ENCODE measurements around the gene GSTT2. TPM values are rescaled to one million over a fixed set of nuclear protein-coding genes. Genes with fewer than 3 reads are reported as not detected.

Gene GSTT2
- total RNA-seq: not detected

GRCh38 chr22:23979557-23980240 lies at the start of gene GSTT2:
GSTT2 (plus strand) TSS chr22:23980134.

GRCh38 chr22:23961084-23961771 lies 18.7 kb upstream of the GSTT2 start, which contains the start of gene GSTT2B:
GSTT2B (minus strand) TSS chr22:23961195; CDS start chr22:23961131, 64 bp downstream.

DNA sequence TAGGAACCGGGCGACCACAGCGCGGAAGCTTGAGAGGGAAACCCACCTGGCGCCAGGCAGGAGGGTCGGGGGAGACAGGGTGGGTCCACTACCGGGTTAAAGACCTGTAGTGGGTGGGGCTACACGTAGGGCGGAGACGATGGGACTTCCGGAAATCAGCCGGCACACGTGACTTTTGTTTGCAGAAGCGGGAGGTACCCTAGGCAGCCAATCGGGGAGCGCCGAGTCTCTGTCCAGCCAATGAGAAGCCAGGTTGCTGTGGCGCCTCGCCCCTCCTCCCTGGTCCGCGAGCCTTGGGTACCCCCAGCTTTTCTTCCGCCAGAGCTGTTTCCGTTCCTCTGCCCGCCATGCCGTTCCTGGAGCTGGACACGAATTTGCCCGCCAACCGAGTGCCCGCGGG lies 13.4 kb upstream of the GSTT2 start, which contains the start of gene DDTL:
Gene DDTL, plus strand, starts transcription at position 321 of the 400 bp plus-strand sequence. Its CDS starts 27 bp downstream, at position 348.

GRCh38 chr22:23974345-23974744 lies 5.6 kb upstream of the GSTT2 start, which contains the start of gene DDT:
DDT (minus strand) TSS chr22:23974441; CDS start chr22:23974414, 27 bp downstream.

DNA sequence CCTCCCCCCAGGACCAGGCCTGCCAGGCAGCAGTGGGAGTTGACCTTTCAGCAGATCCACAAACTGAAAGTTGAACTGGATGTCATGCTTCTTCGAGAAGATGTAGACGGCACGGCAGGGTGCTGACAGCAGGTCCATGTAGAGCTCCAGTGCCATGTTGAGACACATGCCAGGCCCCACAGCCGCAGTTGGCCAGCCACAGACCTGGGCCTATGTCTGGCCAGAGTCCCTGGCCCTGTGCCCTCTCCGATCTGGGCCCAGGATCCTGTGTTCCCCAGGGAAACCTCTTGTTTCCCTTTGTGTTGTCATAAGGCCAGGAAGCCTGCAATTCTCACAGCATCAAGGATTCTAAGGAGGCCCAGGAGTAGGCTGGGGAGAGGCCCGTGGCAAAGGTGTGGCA lies 25.3 kb downstream of the GSTT2 start, which contains the start of gene GSTT4:
Gene GSTT4, minus strand, starts transcription at position 253 of the 400 bp plus-strand sequence. Its CDS starts 97 bp downstream, at position 156.

Other genes starting within 250 kb of the GSTT2 start
- 1 to 10 TPM; 3.8 to 4.0 TPM for gene ZNF70, start 229.0 kb upstream of the GSTT2 start, total RNA-seq
- gene VPREB3, start 225.7 kb upstream of the GSTT2 start, total RNA-seq: not detected
- under 1 TPM in 1 of 2 donors, not detected in 1; 0.69 TPM for gene C22orf15, start 217.1 kb upstream of the GSTT2 start, total RNA-seq
- 10 to 100 TPM in 1 of 2 donors, 1 to 10 TPM in 1; 2.8 to 12.0 TPM for gene CHCHD10, start 212.2 kb upstream of the GSTT2 start, total RNA-seq
- gene MMP11, start 207.3 kb upstream of the GSTT2 start, total RNA-seq: 1 to 10 TPM in 1 of 2 donors, under 1 TPM in 1; 1.00 to 2.8 TPM
- 10 to 100 TPM; 44.0 to 52.3 TPM for gene SMARCB1, start 193.2 kb upstream of the GSTT2 start, total RNA-seq
- under 1 TPM; under 0.01 to 0.67 TPM for gene DERL3, start 141.1 kb upstream of the GSTT2 start, total RNA-seq
- gene SLC2A11, start 122.3 kb upstream of the GSTT2 start, total RNA-seq: 1 to 10 TPM; 6.0 to 9.6 TPM
- 100 to 1,000 TPM; 243 to 270 TPM for gene MIF, start 85.8 kb upstream of the GSTT2 start, total RNA-seq
- gene GSTT2B, start 18.9 kb upstream of the GSTT2 start, total RNA-seq: 1 to 10 TPM in 1 of 2 donors, under 1 TPM in 1; 0.69 to 2.7 TPM
- gene DDTL, start 13.2 kb upstream of the GSTT2 start, total RNA-seq: 1 to 10 TPM in 1 of 2 donors, under 1 TPM in 1; 0.67 to 1.0 TPM
- 100 to 1,000 TPM; 101 to 125 TPM for gene DDT, start 5.7 kb upstream of the GSTT2 start, total RNA-seq
- gene GSTT4, start 25.3 kb downstream of the GSTT2 start, total RNA-seq: not detected
- 10 to 100 TPM; 52.7 to 53.3 TPM for gene CABIN1, start 31.2 kb downstream of the GSTT2 start, total RNA-seq
- 1 to 10 TPM in 1 of 2 donors, under 1 TPM in 1; 0.69 to 2.0 TPM for gene SUSD2, start 201.4 kb downstream of the GSTT2 start, total RNA-seq

Data from melanocyte of skin (primary cell).